ENCODE results near the gene HPCAL1.

The HPCAL1 gene

DNA sequence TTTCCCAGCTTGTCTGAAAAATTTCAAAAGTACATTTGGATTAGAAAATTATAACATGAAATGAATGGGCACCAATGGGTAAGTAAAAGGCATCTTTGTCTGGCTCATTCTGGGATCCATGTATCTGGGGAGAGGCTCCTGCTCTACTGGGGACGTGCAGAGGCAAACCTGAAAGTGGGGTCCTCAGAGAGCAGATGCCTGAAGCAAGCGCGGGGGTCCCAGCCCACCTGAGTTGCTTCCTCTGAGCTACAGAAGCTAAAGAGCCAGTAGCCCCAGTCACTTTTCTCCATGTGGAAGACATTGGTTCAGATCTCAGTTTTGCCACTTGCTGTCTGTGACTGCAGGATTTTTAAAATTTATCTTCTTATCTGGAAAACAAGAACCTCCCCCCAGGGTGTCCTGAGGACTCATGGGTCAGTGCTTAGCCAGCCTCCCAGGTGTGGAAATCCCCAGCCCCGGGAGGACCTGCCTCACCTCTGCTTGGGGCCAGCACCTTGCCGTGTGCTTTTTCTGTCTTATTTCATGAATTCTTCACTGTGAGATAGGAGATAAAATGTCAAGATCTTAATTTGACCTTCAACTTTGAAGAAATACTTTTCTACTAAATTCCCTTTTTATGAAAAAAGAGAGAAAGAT is 170.5 kb downstream of the HPCAL1 start:
- no peak for DNase-seq

DNA sequence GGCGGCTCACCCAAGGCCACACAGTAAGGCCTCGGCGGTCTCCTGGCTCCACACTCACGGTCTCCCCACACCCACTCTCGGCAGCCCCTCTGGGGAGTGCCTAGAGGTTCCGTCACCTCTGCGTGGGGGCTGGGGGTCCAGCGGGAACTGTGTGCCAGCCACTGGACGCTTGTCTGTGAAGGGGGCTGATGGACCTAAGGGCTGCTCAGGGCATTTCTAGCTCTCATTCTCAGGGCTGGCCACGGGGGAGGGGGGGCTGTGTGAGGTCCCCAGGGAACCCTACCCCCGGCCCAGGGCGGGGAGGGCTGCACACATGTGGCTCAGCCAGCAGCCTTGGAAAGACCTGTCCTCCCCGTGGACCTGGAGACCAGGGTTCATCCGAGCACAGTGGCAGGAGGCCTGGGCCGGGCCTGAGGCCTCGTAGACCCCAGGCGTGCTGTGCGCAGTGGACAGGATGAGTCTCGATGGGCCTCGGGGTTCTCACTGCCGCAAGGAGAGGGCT is 172.6 kb downstream of the HPCAL1 start:
- no peak for DNase-seq

DNA sequence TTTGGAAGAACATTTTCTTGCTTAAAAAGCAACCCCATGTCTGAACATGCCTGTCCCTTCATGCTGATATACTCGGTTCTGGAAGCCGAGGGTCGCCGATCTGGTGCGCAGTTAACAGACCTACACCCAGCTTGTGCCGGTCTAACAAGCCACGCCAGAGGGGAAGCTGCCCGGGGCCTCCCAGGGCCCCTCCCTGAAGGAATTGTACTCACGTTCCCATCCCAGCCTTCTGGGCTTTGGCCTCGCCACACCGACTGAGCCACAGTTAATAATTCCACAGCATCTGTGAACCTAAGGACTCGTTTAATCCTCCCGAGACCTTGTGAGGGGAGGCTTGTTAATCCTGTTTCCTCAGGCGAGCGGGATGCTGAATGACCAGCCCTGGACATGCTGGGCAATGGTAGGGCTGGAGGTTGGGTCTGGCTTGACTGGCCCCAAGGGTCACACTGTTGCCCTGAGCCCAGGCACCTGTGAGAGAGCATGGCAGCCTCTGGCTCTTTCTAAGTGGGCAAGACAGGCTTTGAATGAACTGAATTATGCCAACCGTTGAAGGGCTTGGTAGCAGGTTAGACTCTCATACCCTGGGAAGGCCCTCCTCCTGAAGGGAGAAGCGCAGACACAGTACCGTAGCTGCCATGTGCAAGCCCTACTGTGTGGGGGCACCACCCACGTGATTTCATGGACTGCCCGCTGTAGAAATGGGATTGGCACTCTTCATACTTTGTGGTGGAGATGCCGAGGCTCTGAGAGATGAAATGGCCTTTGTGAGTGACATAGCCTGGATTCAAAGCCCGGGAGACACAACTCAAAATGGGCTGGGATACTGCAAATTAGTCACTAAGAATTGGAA is 173.3 kb downstream of the HPCAL1 start:
- DNase-seq = no peak

DNA sequence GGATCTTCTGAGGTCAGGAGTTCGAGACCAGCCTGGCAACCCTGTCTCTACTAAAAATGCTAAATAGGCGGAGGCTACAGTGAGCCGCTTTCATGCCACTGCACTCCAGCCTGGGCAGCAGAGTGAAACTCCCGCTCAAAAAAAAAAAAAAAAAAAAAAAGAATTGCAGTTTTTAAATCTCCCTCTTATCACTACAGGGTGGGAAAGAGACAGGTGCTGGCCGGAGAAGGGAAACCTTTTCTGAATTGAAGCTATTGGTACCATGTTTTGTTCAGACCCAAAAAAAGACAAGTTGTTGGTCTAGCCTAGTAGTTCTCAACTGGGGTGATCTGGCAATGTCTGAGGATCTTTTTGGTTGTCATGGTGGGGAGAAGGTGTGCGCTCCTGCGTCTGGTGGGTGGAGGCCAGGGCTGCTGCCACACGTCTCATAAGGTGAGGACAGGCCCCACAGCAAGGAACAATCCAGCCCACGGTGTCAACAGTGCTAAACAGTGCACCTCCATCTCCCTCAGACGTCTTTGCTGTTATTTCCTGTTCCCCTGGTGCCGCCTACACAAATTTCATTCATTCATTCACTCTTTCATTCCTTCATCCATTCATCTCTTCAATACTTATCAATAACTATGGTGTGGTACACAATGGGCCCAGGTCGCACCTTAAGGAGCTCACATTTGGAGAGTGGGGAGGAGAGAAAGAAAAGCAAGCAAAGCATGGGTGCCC is 174.2 kb downstream of the HPCAL1 start:
- DNase-seq = no peak

Measured in activated CD8-positive, alpha-beta memory T cell treated with anti-CD3 and anti-CD28 coated beads, Interleukin-2, amount 50 U/mL, for 4 hours (primary cell).